Prostate gland (tissue), 2 donors: ENCODE data around the gene TTYH3. TPM values are rescaled to one million over a fixed set of nuclear protein-coding genes. Genes with fewer than 3 reads are reported as not detected.
A peak's percentile ranks its signal among the peaks of the same experiment; 100 is the strongest.

ENCODE experiments used
- DNase-seq: peaks from one replicate; pipeline ENCODE4 v3.0.0-alpha.2; 2019; ENCODE audit warnings: low spot score
- H3K27ac ChIP-seq, 2 donors: fragments of 200-600 bp; sonication (generic); 2 replicates each; pipeline ENCODE4 v1.5.1; 2017 to 2019
- H3K27me3 ChIP-seq: fragments of 200-600 bp; sonication (generic); replicated peaks from 2 replicates; pipeline ENCODE4 v1.5.1; 2019; ENCODE audit not compliant: insufficient read depth
- H3K36me3 ChIP-seq, 2 donors: fragments of 200-600 bp; sonication (generic); 1 replicate in 1 of 2; 2 replicates in 1 of 2; pipeline versions ENCODE4 v1.5.1 to v1.8.1; 2017 to 2019
- H3K4me1 ChIP-seq: fragments of 200-600 bp; sonication (generic); replicated peaks from 2 replicates; pipeline ENCODE4 v1.5.1; 2019
- H3K4me3 ChIP-seq, 2 donors: fragments of 200-600 bp; sonication (generic); 2 replicates each; pipeline ENCODE4 v1.5.1; 2017 to 2019
- H3K9me3 ChIP-seq: fragments of 200-600 bp; sonication (generic); 2 replicates; pipeline ENCODE4 v1.5.1; 2017
- CTCF ChIP-seq, 4 experiments: fragments of 200-600 bp in 2 of 4; fragments of 450-650 bp in 2 of 4; sonication (generic) in 2 of 4; IDR thresholded peaks; 1 replicate in 3 of 4; 2 replicates in 1 of 4; pipeline ENCODE4 v1.5.1; 2016 to 2019; ENCODE audit warnings: antibody characterized with exemption in 4 of 4, mild to moderate bottlenecking in 2 of 4, moderate library complexity in 2 of 4
- POLR2A ChIP-seq: fragments of 450-650 bp; IDR thresholded peaks from one replicate; pipeline ENCODE4 v1.6.1; 2016; ENCODE audit warnings: antibody characterized with exemption, mild to moderate bottlenecking
- POLR2AphosphoS5 ChIP-seq: sonication (generic); formaldehyde crosslinking; IDR thresholded peaks from one replicate; pipeline ENCODE4 v1.6.1; 2017; ENCODE audit warnings: antibody characterized with exemption
- WGBS: methylation state at CpG from one replicate; pipeline ENCODE4 v1.1.5; 2018; 5-methylcytosine and 5-hydroxymethylcytosine counted together
- intact Hi-C: fragments of 100-400 bp; cut with DNase I; formaldehyde crosslinking; loops from one replicate; pipeline ENCODE4 v1.14.2; 2022
- total RNA-seq, 2 donors: library from RNA; depleted of rRNA; stranded (reverse); fragments of >200 nt; gene quantifications; one replicate each; pipeline ENCODE4 v1.1.0, GENCODE V29; 2016

Gene TTYH3
- total RNA-seq, 2 donors from 2014 or later = 30.1 to 76.2 TPM

GRCh38 chr7:2637066-2637471, 5.3 kb downstream of the TTYH3 start:
- no peak for TF ChIP-seq POLR2AphosphoS5
- no peak for TF ChIP-seq CTCF (IDR thresholded peaks at IDR 0.05)
- TF ChIP-seq POLR2A = no peak
- Histone ChIP-seq H3K9me3 (no peaks in the 10 kb centered on the region), H3K4me3 (no peak overlapping the region), H3K27ac (peak overlapping the region; percentile 31 to 33), H3K4me1 (peaks cover 30% of the 10 kb centered on the region), H3K36me3 (no peaks in the 10 kb centered on the region), H3K27me3 (no peaks in the 10 kb centered on the region)
- 78% methylated on average over 17 of the region's 17 CpGs for WGBS
- intact Hi-C loops = no loop called here
- no peak for DNase-seq

GRCh38 chr7:2637505-2638223, 5.9 kb downstream of the TTYH3 start:
- no peaks in the 10 kb centered on the region for H3K27me3 ChIP-seq
- no peak overlapping the region for H3K4me3 ChIP-seq
- no peak for TF ChIP-seq CTCF (IDR thresholded peaks at IDR 0.05)
- no peak for TF ChIP-seq POLR2A
- TF ChIP-seq POLR2AphosphoS5 = no peak
- intact Hi-C loops = no loop called here
- H3K9me3 ChIP-seq = no peaks in the 10 kb centered on the region
- no peak for DNase-seq
- peaks cover 30% of the 10 kb centered on the region for H3K4me1 ChIP-seq
- WGBS = 74% methylated on average over 17 of the region's 23 CpGs
- no peaks in the 10 kb centered on the region for H3K36me3 ChIP-seq
- peak overlapping the region; percentile 31 to 33 for H3K27ac ChIP-seq

- H3K9me3 ChIP-seq = no peaks in the 10 kb centered on the region
- peak overlapping the region; percentile 31 to 33 for H3K27ac ChIP-seq
- no peak for DNase-seq
- H3K36me3 ChIP-seq = no peaks in the 10 kb centered on the region
- TF ChIP-seq POLR2AphosphoS5 (no peak), CTCF (IDR thresholded peaks at IDR 0.05) (no peak), POLR2A (no peak)
- peaks cover 30% of the 10 kb centered on the region for H3K4me1 ChIP-seq
- no peaks in the 10 kb centered on the region for H3K27me3 ChIP-seq
- WGBS = 48% methylated on average over 33 of the region's 34 CpGs
- intact Hi-C loops = no loop called here
- H3K4me3 ChIP-seq = no peak overlapping the region
Observed at GRCh38 chr7:2638224-2638991, 6.6 kb downstream of the TTYH3 start.

GRCh38 chr7:2639181-2639681, 7.4 kb downstream of the TTYH3 start:
- intact Hi-C loops = no loop called here
- Histone ChIP-seq H3K27ac (peak overlapping the region in 1 of 2 donors; percentile 33), H3K27me3 (no peaks in the 10 kb centered on the region), H3K4me1 (peaks cover 23% of the 10 kb centered on the region), H3K9me3 (no peaks in the 10 kb centered on the region), H3K36me3 (no peaks in the 10 kb centered on the region), H3K4me3 (no peak overlapping the region)
- TF ChIP-seq CTCF (IDR thresholded peaks at IDR 0.05) = no peak
- TF ChIP-seq POLR2A = no peak
- TF ChIP-seq POLR2AphosphoS5 = no peak
- no peak for DNase-seq
- 75% methylated on average over 16 of the region's 24 CpGs for WGBS
